ENCODE measurements around the gene UBAC1. TPM values are rescaled to one million over a fixed set of nuclear protein-coding genes. Genes with fewer than 3 reads are reported as not detected.

The UBAC1 gene
- total RNA-seq, 1 donor from 2014 or later: 18.7 TPM

DNA sequence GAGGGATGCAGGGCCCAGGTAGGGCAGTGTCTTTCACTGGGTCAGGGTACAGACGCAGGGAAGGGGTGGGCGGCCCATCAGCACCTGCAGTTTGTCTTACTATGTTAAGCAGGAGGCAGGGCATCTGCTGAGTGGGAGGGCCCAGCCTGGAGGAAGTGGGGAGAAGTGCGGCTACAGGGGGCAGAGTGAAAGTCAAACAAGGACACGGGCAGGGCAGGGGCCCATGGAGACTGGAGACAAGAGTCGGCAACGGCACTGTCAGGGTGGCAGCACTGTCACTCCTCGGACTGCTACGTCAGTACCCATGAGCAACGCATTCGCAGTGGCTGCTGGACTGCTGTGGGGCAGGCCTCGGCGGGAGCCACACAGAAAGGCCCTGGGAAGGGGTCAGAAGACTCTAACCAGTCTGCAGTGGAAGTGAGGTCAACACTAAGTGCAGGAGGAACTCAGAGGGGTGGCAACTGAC is 73.6 kb downstream of the UBAC1 start:
- ATAC-seq: peak; percentile 10

GRCh38 chr9:135887021-135887507 is 74.1 kb downstream of the UBAC1 start:
- ATAC-seq: peak; percentile 21
- no peak for DNase-seq (ENCODE audit: low spot score)

More for the DNA sequence above, 73.6 kb downstream of the UBAC1 start:
- DNase-seq (ENCODE audit: low spot score): no peak

DNA sequence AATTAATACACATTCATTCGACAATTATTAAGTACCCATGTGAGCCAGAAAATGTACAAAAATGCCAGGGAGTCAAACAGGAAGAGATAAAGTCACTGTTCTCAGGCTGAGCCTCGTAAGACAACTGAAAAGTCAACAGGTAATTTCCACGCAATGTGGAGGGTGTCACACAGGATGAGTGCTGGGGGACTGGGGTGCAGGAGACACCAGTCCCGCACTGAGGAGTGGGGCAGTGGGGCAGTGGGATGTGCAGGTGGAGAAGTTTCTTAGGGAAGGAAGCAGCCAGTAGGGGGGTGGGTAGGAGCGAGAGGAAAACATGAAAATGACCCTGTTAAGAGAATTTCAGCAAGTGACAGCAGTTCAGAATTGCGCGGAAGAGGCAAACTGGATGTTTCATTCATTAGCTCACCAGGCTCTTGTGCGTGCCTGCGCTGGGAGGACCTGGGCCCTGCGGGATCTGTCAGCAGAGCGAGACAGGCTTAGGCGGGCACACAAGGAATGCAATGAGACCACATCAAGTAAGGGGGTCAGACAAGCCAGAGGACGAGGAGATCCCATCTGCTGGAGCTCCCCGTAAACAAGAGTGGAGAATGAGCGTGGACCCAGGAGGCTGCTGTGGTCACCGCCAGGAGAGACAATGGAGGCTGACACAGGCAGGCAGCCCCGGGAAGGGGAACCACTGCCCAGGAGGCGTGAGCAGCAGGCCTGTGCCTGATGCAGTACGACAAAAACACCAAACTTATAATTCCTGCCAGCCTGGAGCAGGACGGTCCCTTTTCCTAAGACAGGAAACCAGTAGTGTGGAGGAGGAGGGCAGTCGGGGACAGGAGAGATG is 74.8 kb downstream of the UBAC1 start:
- DNase-seq (ENCODE audit: low spot score) (no peak), ATAC-seq (no peak)

- ATAC-seq: no peak
These were observed 75.9 kb downstream of the UBAC1 start for GRCh38 chr9:135885100-135885853.

GRCh38 chr9:135884328-135885035 is 76.7 kb downstream of the UBAC1 start:
- ATAC-seq: no peak
- DNase-seq (ENCODE audit: low spot score): no peak

More at GRCh38 chr9:135885100-135885853, 75.9 kb downstream of the UBAC1 start:
- no peak for DNase-seq (ENCODE audit: low spot score)

GRCh38 chr9:135883410-135884089 is 77.6 kb downstream of the UBAC1 start:
- ATAC-seq: no peak
- no peak for DNase-seq (ENCODE audit: low spot score)

Other genes starting within 250 kb of the UBAC1 start
- 10.7 TPM for gene CAMSAP1, start 53.8 kb downstream of the UBAC1 start, total RNA-seq
- 18.4 TPM for gene NACC2, start 133.9 kb upstream of the UBAC1 start, total RNA-seq
- gene TMEM250, start 157.5 kb upstream of the UBAC1 start, total RNA-seq: 18.2 TPM
- not detected for gene LHX3, start 243.8 kb upstream of the UBAC1 start, total RNA-seq